CD14-positive monocyte (primary cell): ENCODE data around the gene VMAC. TPM values are rescaled to one million over a fixed set of nuclear protein-coding genes. Genes with fewer than 3 reads are reported as not detected.

Experiments
- DNase-seq, 3 donors: peaks; one replicate each; pipeline ENCODE4 v3.0.0-alpha.2; 2011 to 2022
- H2AFZ ChIP-seq: 2 replicates; pipeline ENCODE4 v1.6.0; 2012; ENCODE audit warnings: mild to moderate bottlenecking, low read depth, low read length, inconsistent platforms; ENCODE audit not compliant: insufficient read depth, poor library complexity, severe bottlenecking
- H3K27ac ChIP-seq, 2 donors: 1 replicate in 1 of 2; 2 replicates in 1 of 2; pipeline ENCODE4 v1.5.1; 2012 to 2013; ENCODE audit warnings: low read length in 2 of 2, control low read depth in 1 of 2, inconsistent platforms in 1 of 2, low read depth in 1 of 2, mild to moderate bottlenecking in 1 of 2
- H3K27me3 ChIP-seq, 2 donors: one replicate each; pipeline versions ENCODE4 v1.6.0 to v1.6.1; 2011 to 2013; ENCODE audit warnings: low read length in 2 of 2; ENCODE audit not compliant: control insufficient read depth in 2 of 2, insufficient read depth in 2 of 2
- H3K36me3 ChIP-seq, 2 donors: replicated peaks in 1 of 2; 1 replicate in 1 of 2; 2 replicates in 1 of 2; pipeline versions ENCODE4 v1.5.1 to v1.6.1; 2012 to 2013; ENCODE audit warnings: low read length in 2 of 2, control low read depth in 1 of 2, inconsistent platforms in 1 of 2, mild to moderate bottlenecking in 1 of 2; ENCODE audit not compliant: insufficient read depth in 2 of 2, control insufficient read depth in 1 of 2
- H3K4me1 ChIP-seq, 2 donors: 1 replicate in 1 of 2; 2 replicates in 1 of 2; pipeline versions ENCODE4 v1.5.1 to v1.6.1; 2012 to 2013; ENCODE audit warnings: low read length in 2 of 2, control low read depth in 1 of 2, inconsistent platforms in 1 of 2, mild to moderate bottlenecking in 1 of 2, moderate library complexity in 1 of 2; ENCODE audit not compliant: insufficient read depth in 2 of 2, control insufficient read depth in 1 of 2
- H3K4me2 ChIP-seq: replicated peaks from 2 replicates; pipeline ENCODE3; 2012; ENCODE audit warnings: low read length, moderate library complexity, mild to moderate bottlenecking; ENCODE audit not compliant: poor library complexity, severe bottlenecking; ENCODE audit errors: extremely low read depth
- H3K4me3 ChIP-seq, 3 experiments: fragments of 200-600 bp in 1 of 3; sonication (generic) in 1 of 3; replicated peaks in 1 of 3; 1 replicate in 2 of 3; 2 replicates in 1 of 3; pipeline ENCODE4 v1.5.1; 2011 to 2013; ENCODE audit warnings: low read length in 3 of 3, mild to moderate bottlenecking in 3 of 3, control low read depth in 2 of 3, low read depth in 2 of 3, inconsistent platforms in 1 of 3, moderate library complexity in 1 of 3
- H3K79me2 ChIP-seq: 2 replicates; pipeline ENCODE4 v1.6.0; 2012; ENCODE audit warnings: mild to moderate bottlenecking, control low read depth, inconsistent platforms, low read length, moderate library complexity; ENCODE audit not compliant: insufficient read depth
- H3K9ac ChIP-seq: 2 replicates; pipeline ENCODE4 v1.6.0; 2017; ENCODE audit warnings: low read length, mild to moderate bottlenecking; ENCODE audit not compliant: insufficient read depth, poor library complexity, severe bottlenecking
- H3K9me3 ChIP-seq, 2 donors: replicated peaks in 1 of 2; 1 replicate in 1 of 2; 2 replicates in 1 of 2; pipeline versions ENCODE4 v1.5.1 to v1.6.1; 2012 to 2013; ENCODE audit warnings: low read length in 2 of 2, control low read depth in 1 of 2; ENCODE audit not compliant: control insufficient read depth in 1 of 2, insufficient read depth in 1 of 2
- H4K20me1 ChIP-seq: 2 replicates; pipeline ENCODE4 v1.6.0; 2012; ENCODE audit warnings: mild to moderate bottlenecking, low read length, control low read depth, moderate library complexity; ENCODE audit not compliant: insufficient read depth
- H3K27ac Mint-ChIP-seq, 7 donors: one replicate each; pipeline ENCODE4 v1.8.0; 2020; ENCODE audit warnings: mild to moderate bottlenecking in 7 of 7, mixed read lengths in 7 of 7, moderate library complexity in 6 of 7, inconsistent platforms in 2 of 7
- H3K27me3 Mint-ChIP-seq, 3 donors: one replicate each; pipeline ENCODE4 v1.8.0; 2021 to 2022; ENCODE audit warnings: low read depth in 3 of 3, mild to moderate bottlenecking in 3 of 3, mixed read lengths in 3 of 3, moderate library complexity in 3 of 3, inconsistent platforms in 1 of 3
- H3K36me3 Mint-ChIP-seq, 2 donors: one replicate each; pipeline ENCODE4 v1.8.0; 2020; ENCODE audit warnings: mixed read lengths in 2 of 2, inconsistent platforms in 1 of 2, mild to moderate bottlenecking in 1 of 2
- H3K4me1 Mint-ChIP-seq: one replicate; pipeline ENCODE4 v1.8.0; 2020; ENCODE audit warnings: mild to moderate bottlenecking, mixed read lengths
- H3K4me3 Mint-ChIP-seq, 2 donors: one replicate each; pipeline ENCODE4 v1.8.0; 2020; ENCODE audit warnings: mild to moderate bottlenecking in 2 of 2, mixed read lengths in 2 of 2, moderate library complexity in 1 of 2
- H3K9me3 Mint-ChIP-seq, 7 donors: one replicate each; pipeline ENCODE4 v1.8.0; 2020 to 2022; ENCODE audit warnings: mixed read lengths in 7 of 7, mild to moderate bottlenecking in 6 of 7, moderate library complexity in 6 of 7, inconsistent platforms in 2 of 7
- WGBS: methylation state at CpG from one replicate; pipeline ENCODE4 v1.1.5; 2013; ENCODE audit warnings: missing lambda C conversion rate; ENCODE audit not compliant: insufficient coverage; 5-methylcytosine and 5-hydroxymethylcytosine counted together
- intact Hi-C, 2 donors: fragments of 100-400 bp; cut with micrococcal nuclease; formaldehyde crosslinking; loops; one replicate each; pipeline versions ENCODE4 v1.15.0 to v1.15.1; 2023
- polyA plus RNA-seq, 3 donors: library from polyadenylated mRNA; depleted of rRNA in 1 of 3; unstranded in 2 of 3; stranded (reverse) in 1 of 3; fragments of 300-500 nt in 2 of 3; fragments of >200 nt in 1 of 3; fragmentation: Illumina TruSeq in 2 of 3; gene quantifications; 1 replicate in 2 of 3; 2 replicates in 1 of 3; pipeline ENCODE4 v1.2.3, GENCODE V29; 2012 to 2021
- TF ChIP-seq, protein P1 (sequence below): fragments of 200-600 bp; IDR thresholded peaks from one replicate; pipeline ENCODE4 v1.8.0; 2022; ENCODE audit warnings: antibody characterized with exemption, mild to moderate bottlenecking

The VMAC gene
- polyA plus RNA-seq, 3 donors: 3.1 to 13.0 (median 4.3) TPM

DNA sequence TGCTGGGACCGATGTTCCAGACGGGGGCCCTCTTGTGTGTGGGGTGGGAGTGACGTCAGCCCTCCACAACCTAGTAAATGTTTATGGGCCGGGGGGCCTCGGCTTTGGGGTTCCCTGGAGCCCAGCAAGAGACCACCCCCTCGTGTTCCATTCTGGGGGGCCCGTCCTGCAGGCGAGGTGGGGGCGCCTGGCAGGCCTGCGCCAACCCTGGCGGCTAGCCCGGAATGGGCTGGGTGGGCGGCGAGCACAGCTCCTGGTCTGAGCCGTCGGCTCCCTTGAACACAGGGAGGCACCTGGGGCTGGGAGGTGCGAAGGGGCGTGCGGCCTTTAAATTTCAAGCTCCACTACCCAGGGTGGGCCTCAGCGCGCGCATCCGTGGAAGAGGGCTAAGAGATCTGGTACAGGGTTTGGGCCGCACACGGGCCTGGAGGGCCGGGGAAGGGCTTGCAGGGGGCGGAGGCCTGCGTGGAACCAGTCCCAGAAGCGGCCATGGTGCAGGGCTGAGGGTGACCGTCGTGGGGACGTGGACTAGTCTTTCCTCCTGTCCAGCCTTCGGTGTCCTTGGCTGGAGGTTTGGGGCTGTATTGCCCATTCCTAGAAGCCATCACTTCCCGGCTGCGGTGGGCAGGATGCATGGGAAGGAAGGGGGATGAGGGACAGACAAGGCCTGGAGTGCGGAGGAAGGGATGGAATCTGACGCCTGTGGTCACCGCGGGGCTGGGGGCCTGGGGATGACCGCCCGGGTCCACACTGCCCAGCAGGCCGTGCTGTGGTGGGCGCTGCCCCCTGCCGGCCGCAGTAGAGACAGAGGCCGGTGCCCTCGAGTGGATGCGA is 12.5 kb upstream of the VMAC start:
- TF ChIP-seq, protein P1, sequence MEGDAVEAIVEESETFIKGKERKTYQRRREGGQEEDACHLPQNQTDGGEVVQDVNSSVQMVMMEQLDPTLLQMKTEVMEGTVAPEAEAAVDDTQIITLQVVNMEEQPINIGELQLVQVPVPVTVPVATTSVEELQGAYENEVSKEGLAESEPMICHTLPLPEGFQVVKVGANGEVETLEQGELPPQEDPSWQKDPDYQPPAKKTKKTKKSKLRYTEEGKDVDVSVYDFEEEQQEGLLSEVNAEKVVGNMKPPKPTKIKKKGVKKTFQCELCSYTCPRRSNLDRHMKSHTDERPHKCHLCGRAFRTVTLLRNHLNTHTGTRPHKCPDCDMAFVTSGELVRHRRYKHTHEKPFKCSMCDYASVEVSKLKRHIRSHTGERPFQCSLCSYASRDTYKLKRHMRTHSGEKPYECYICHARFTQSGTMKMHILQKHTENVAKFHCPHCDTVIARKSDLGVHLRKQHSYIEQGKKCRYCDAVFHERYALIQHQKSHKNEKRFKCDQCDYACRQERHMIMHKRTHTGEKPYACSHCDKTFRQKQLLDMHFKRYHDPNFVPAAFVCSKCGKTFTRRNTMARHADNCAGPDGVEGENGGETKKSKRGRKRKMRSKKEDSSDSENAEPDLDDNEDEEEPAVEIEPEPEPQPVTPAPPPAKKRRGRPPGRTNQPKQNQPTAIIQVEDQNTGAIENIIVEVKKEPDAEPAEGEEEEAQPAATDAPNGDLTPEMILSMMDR: peak; percentile 63
- Histone ChIP-seq H3K79me2 (no peaks in the 10 kb centered on the region), H3K4me1 (no peaks in the 10 kb centered on the region), H3K9ac (no peak overlapping the region), H3K9me3 (no peaks in the 10 kb centered on the region), H4K20me1 (peaks cover 8% of the 10 kb centered on the region), H3K27me3 (peaks cover 0 to 14% of the 10 kb centered on the region in 2 donors), H3K4me2 (no peak overlapping the region), H3K4me3 (no peak overlapping the region), H3K27ac (no peak overlapping the region), H2AFZ (no peak overlapping the region), H3K36me3 (peaks cover 24 to 30% of the 10 kb centered on the region in 2 donors)
- Mint-ChIP-seq H3K36me3 (peaks cover 18 to 27% of the 10 kb centered on the region in 2 donors), H3K4me1 (no peaks in the 10 kb centered on the region), H3K4me3 (peak overlapping the region in 1 of 2 donors; percentile 42), H3K9me3 (peaks cover 0 to 2% (median 0%) of the 10 kb centered on the region in 7 donors), H3K27ac (no peak overlapping the region), H3K27me3 (peaks cover 22 to 41% (median 24%) of the 10 kb centered on the region in 3 donors)
- no peak for DNase-seq
- 15% methylated on average over 37 of the region's 48 CpGs for WGBS
- intact Hi-C loops: loop anchor here in 1 of 2 donors (5.0 kb wide), 1 partner anchor 85 kb away; the partner anchor contains the start of gene NRTN

DNA sequence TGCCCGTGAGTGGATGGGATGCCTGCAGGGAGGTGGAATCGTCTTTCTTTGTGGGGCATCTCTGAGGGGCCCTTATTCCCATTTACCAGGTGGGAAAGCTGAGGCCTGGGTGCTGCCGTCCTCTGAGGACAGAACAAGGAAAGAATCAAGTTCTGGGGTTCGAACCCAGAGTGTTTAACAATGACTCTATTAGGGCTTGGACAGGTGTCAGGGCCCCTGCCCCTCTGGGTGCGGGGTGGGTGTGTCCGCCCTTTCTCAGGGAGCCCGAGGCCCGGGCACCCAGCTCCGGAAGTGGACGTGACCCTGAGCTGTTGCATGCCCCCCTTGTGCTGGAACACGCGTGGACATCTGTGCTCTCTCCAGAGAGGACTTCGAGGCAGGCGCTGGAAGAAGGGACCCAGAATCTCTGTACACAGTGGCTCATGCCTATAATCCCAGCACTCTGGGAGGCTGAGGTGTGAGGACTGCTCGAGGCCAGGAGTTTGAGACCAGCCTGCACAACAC is 11.8 kb upstream of the VMAC start:
- H3K4me3 ChIP-seq: no peak overlapping the region
- H3K36me3 Mint-ChIP-seq: peaks cover 18 to 30% of the 10 kb centered on the region in 2 donors
- peaks cover 22 to 39% (median 24%) of the 10 kb centered on the region in 3 donors for H3K27me3 Mint-ChIP-seq
- H3K9me3 Mint-ChIP-seq: peaks cover 0 to 2% (median 0%) of the 10 kb centered on the region in 7 donors
- H3K4me1 Mint-ChIP-seq: no peaks in the 10 kb centered on the region
- peaks cover 29 to 32% of the 10 kb centered on the region in 2 donors for H3K36me3 ChIP-seq
- H3K9ac ChIP-seq: no peak overlapping the region
- H3K4me3 Mint-ChIP-seq: no peak overlapping the region
- H3K9me3 ChIP-seq: no peaks in the 10 kb centered on the region
- WGBS: 65% methylated on average over 10 of the region's 15 CpGs
- peaks cover 15% of the 10 kb centered on the region for H4K20me1 ChIP-seq
- intact Hi-C loops: loop anchor here in 1 of 2 donors (5.0 kb wide), 1 partner anchor 86 kb away; the partner anchor contains the start of gene NRTN
- no peak overlapping the region for H3K27ac ChIP-seq
- TF ChIP-seq, protein P1: peak; percentile 20
- no peak overlapping the region for H3K27ac Mint-ChIP-seq
- H3K27me3 ChIP-seq: peaks cover 0 to 14% of the 10 kb centered on the region in 2 donors
- peaks cover 3% of the 10 kb centered on the region for H3K79me2 ChIP-seq
- H2AFZ ChIP-seq: no peak overlapping the region
- H3K4me2 ChIP-seq: no peak overlapping the region
- H3K4me1 ChIP-seq: no peaks in the 10 kb centered on the region
- DNase-seq: no peak
